GM23248 (cell line): ENCODE results near the gene LMAN2L. TPM values are rescaled to one million over a fixed set of nuclear protein-coding genes. Genes with fewer than 3 reads are reported as not detected.

Experiments used
- DNase-seq: peaks from one replicate; pipeline ENCODE4 v3.0.0-alpha.2; 2015
- H2AFZ ChIP-seq: fragments of 200-600 bp; sonication (generic); 2 replicates; pipeline ENCODE4 v1.6.1; 2016; ENCODE audit warnings: antibody characterized with exemption
- H3F3A ChIP-seq: fragments of 200-600 bp; sonication (generic); 2 replicates; pipeline ENCODE4 v1.6.1; 2016; ENCODE audit warnings: mild to moderate bottlenecking, antibody characterized with exemption, mixed run types; ENCODE audit not compliant: insufficient read depth
- H3K27ac ChIP-seq: fragments of 200-600 bp; sonication (generic); 2 replicates; pipeline ENCODE4 v1.5.1; 2016; ENCODE audit warnings: mild to moderate bottlenecking
- H3K27me3 ChIP-seq: fragments of 200-600 bp; sonication (generic); replicated peaks from 2 replicates; pipeline ENCODE4 v1.6.1; 2016; ENCODE audit warnings: mild to moderate bottlenecking; ENCODE audit not compliant: insufficient read depth
- H3K36me3 ChIP-seq: fragments of 200-600 bp; sonication (generic); 2 replicates; pipeline ENCODE4 v1.6.1; 2016; ENCODE audit warnings: low read depth, mild to moderate bottlenecking
- H3K4me1 ChIP-seq: fragments of 200-600 bp; sonication (generic); 2 replicates; pipeline ENCODE4 v1.6.1; 2016; ENCODE audit warnings: mild to moderate bottlenecking; ENCODE audit not compliant: insufficient read depth
- H3K4me2 ChIP-seq: fragments of 200-600 bp; sonication (generic); one replicate; pipeline ENCODE4 v1.6.1; 2016; ENCODE audit warnings: mild to moderate bottlenecking; ENCODE audit not compliant: unreplicated experiment
- H3K4me3 ChIP-seq: fragments of 200-600 bp; sonication (generic); 2 replicates; pipeline ENCODE4 v1.5.1; 2016; ENCODE audit warnings: mild to moderate bottlenecking
- H3K79me2 ChIP-seq: fragments of 200-600 bp; sonication (generic); 2 replicates; pipeline ENCODE4 v1.6.1; 2016; ENCODE audit warnings: mild to moderate bottlenecking; ENCODE audit not compliant: insufficient read depth
- H3K9ac ChIP-seq: fragments of 200-600 bp; sonication (generic); 2 replicates; pipeline ENCODE4 v1.6.1; 2016; ENCODE audit warnings: mild to moderate bottlenecking
- H3K9me2 ChIP-seq: fragments of 200-600 bp; sonication (generic); 2 replicates; pipeline ENCODE4 v1.6.1; 2016; ENCODE audit warnings: mixed run types, mild to moderate bottlenecking, moderate library complexity; ENCODE audit not compliant: insufficient read depth
- H3K9me3 ChIP-seq: fragments of 200-600 bp; sonication (generic); one replicate; pipeline ENCODE4 v1.6.1; 2017; ENCODE audit warnings: low read depth
- H4K20me1 ChIP-seq: fragments of 200-600 bp; sonication (generic); 2 replicates; pipeline ENCODE4 v1.6.0; 2016; ENCODE audit not compliant: insufficient read depth
- EZH2 ChIP-seq: fragments of 200-600 bp; sonication (generic); IDR thresholded peaks from 2 replicates; pipeline ENCODE4 v1.6.1; 2018; ENCODE audit warnings: antibody characterized with exemption, mild to moderate bottlenecking; ENCODE audit not compliant: insufficient read depth, poor library complexity, severe bottlenecking
- EZH2phosphoT487 ChIP-seq: fragments of 200-600 bp; sonication (generic); IDR thresholded peaks from 2 replicates; pipeline ENCODE4 v1.6.1; 2018; ENCODE audit warnings: antibody characterized with exemption, moderate library complexity, mild to moderate bottlenecking, low read depth; ENCODE audit not compliant: insufficient read depth
- WGBS, 2 experiments: methylation state at CpG; one replicate each; pipeline ENCODE4 v1.1.6; 2015 to 2017; ENCODE audit warnings: low lambda C conversion rate in 2 of 2, low coverage in 1 of 2; ENCODE audit errors: missing lambda C conversion rate in 2 of 2; 5-methylcytosine and 5-hydroxymethylcytosine counted together
- in situ Hi-C: fragments of 300-500 bp; cut with MboI; formaldehyde crosslinking; loops from 2 replicates; pipeline ENCODE4 v1.15.0; 2020
- polyA plus RNA-seq: library from polyadenylated mRNA; unstranded; fragments of >200 nt; fragmentation: Nextera tagmentation; extraction: Ambion mirVana; gene quantifications from 2 replicates; pipeline ENCODE4 v1.2.1, GENCODE V29; 2016
- total RNA-seq: library from RNA; depleted of rRNA; stranded (reverse); fragments of >200 nt; shearing (Covaris generic); gene quantifications from 2 replicates; pipeline ENCODE4 v1.2.3, GENCODE V29; 2014

The LMAN2L gene
- total and polyA plus RNA-seq, 2 experiments from 2014 or later: 22.3 to 24.6 TPM

DNA sequence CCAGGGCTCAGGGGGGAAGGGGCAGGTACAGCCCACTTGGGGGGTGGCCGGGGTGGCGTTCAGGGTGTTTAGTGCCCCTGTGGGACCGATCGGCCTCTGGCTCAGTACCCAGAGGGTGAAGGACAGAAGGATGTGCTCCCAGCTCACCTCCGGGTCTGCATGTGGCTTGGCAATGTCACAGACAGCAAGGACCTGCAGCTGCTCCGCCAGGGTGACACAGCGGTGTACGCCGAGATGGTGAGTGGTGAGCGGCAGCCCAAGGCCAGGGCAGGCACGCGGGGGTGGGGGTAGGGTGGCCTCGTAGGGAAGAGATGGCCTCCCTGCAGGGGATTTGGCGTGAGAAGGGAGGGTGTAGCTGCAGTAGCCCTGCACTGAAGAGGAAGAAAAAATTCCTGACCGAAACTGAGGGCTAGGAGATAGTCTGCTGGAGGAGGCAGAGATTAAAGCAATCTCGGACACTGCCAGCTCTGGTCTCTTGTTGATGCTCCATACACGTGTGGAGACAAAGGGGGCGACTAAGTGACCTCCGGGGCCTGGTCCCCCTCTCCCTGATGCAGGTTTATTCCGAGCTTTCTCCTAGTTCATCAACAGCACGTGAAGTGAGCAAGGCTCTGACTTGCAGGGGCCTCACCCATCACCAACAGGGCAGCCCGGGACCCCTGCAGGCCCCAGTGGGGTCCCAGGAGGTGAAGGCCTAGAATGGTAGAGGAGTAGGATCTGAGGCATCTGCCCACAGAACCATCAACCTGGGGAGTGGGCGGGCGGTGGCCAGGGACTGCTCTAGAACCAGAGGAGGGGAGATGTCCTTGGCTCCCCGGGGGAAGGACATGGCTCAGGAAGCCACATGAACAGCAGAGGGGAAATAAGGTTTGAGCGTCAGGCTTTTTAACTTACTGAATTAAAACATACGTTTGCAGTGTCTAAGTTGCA is 51.9 kb downstream of the LMAN2L start:
- H2AFZ ChIP-seq: no peak overlapping the region
- DNase-seq: no peak
- no peak overlapping the region for H3K4me2 ChIP-seq
- H3K27me3 ChIP-seq: no peaks in the 10 kb centered on the region
- no peaks in the 10 kb centered on the region for H3F3A ChIP-seq
- no peaks in the 10 kb centered on the region for H3K36me3 ChIP-seq
- in situ Hi-C loops: no loop called here
- H3K4me3 ChIP-seq: no peak overlapping the region
- no peak overlapping the region for H3K9ac ChIP-seq
- no peaks in the 10 kb centered on the region for H3K79me2 ChIP-seq
- no peak for TF ChIP-seq EZH2
- no peak for TF ChIP-seq EZH2phosphoT487
- no peak overlapping the region for H3K27ac ChIP-seq
- H3K9me2 ChIP-seq: no peaks in the 10 kb centered on the region
- 79 to 84% methylated on average over 24 to 27 of the region's 27 CpGs for WGBS, 2 experiments
- H3K9me3 ChIP-seq: no peaks in the 10 kb centered on the region
- no peaks in the 10 kb centered on the region for H3K4me1 ChIP-seq
- no peaks in the 10 kb centered on the region for H4K20me1 ChIP-seq

DNA sequence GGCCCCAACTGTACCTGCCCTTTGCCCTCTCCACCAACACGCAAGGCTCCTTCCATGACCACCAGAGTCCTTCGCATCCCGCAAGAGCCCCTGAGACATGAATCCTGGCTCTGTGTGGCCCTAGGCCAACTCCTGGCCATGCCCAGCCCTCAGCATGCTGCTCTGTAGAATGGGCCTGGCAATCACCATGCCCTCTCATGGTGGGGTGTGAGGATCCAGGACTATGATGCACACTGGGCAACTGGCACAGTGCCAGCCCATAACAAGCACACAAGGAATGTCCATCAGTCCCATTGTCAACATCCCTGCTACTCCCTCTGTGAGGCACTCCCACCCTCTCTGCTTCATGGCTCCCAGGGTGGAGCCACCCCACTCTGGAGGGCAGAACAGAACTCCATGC is 52.6 kb downstream of the LMAN2L start:
- H2AFZ ChIP-seq: no peak overlapping the region
- no peaks in the 10 kb centered on the region for H3K9me2 ChIP-seq
- no peak overlapping the region for H3K27ac ChIP-seq
- no peak for TF ChIP-seq EZH2phosphoT487
- TF ChIP-seq EZH2: no peak
- no peak overlapping the region for H3K4me2 ChIP-seq
- DNase-seq: no peak
- H3K9me3 ChIP-seq: no peaks in the 10 kb centered on the region
- no peaks in the 10 kb centered on the region for H3K79me2 ChIP-seq
- 98 to 99% methylated on average over 3 of the region's 3 CpGs for WGBS, 2 experiments
- no peaks in the 10 kb centered on the region for H3K27me3 ChIP-seq
- H3F3A ChIP-seq: no peaks in the 10 kb centered on the region
- H4K20me1 ChIP-seq: no peaks in the 10 kb centered on the region
- no peaks in the 10 kb centered on the region for H3K4me1 ChIP-seq
- no peaks in the 10 kb centered on the region for H3K36me3 ChIP-seq
- H3K9ac ChIP-seq: no peak overlapping the region
- in situ Hi-C loops: no loop called here
- no peak overlapping the region for H3K4me3 ChIP-seq

DNA sequence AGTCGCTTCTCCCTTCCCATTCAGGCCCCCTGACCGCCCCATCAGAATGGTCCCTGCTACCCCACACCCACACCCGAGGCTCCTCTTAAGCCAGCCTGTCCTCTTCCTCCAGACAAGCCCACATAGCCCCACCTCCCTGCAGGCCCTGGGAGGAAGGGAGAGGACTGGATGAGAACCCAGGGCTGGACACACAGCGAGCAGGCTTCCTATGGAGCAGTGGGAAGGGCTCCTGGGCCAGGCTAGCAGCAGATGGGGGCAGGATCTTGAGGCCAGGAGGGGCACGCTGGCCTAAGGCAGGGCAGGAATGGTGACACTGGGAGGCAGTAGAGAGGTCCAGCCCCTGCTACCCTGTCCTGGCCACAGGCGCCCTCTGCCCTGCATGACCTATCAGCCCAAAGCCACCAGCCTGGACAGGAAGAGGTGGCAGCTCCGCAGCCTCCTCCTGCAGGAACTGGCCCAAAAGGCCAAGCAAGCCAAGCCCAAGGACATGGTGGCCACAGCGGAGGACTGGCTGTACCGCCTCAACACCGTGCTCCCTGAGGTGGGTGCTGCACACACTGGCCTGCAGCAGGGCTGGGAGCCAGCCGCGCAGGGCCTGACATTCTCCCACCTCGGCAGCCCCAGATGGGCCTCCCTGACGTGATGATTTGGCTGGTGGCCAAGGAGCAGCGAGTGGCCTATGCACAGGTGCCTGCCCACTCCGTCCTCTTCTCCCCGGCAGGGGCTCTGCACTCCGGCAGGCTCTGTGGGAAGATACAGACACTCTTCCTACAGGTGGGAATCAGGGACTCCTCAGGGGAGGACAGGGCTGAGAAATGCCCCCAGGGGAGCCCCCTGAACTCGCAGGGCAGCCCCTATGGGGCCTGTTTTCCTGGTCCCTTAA is 54.0 kb downstream of the LMAN2L start:
- Histone ChIP-seq H3K9me2 (no peaks in the 10 kb centered on the region), H3K36me3 (no peaks in the 10 kb centered on the region), H3K79me2 (no peaks in the 10 kb centered on the region), H3F3A (no peaks in the 10 kb centered on the region), H4K20me1 (no peaks in the 10 kb centered on the region), H3K27ac (no peak overlapping the region), H3K27me3 (no peaks in the 10 kb centered on the region), H3K9ac (no peak overlapping the region), H3K4me2 (no peak overlapping the region), H3K9me3 (no peaks in the 10 kb centered on the region), H3K4me3 (no peak overlapping the region), H3K4me1 (no peaks in the 10 kb centered on the region), H2AFZ (no peak overlapping the region)
- no peak for DNase-seq
- WGBS, 2 experiments: 31 to 33% methylated on average over 17 to 19 of the region's 19 CpGs
- in situ Hi-C loops: no loop called here
- TF ChIP-seq EZH2 (no peak), EZH2phosphoT487 (no peak)

DNA sequence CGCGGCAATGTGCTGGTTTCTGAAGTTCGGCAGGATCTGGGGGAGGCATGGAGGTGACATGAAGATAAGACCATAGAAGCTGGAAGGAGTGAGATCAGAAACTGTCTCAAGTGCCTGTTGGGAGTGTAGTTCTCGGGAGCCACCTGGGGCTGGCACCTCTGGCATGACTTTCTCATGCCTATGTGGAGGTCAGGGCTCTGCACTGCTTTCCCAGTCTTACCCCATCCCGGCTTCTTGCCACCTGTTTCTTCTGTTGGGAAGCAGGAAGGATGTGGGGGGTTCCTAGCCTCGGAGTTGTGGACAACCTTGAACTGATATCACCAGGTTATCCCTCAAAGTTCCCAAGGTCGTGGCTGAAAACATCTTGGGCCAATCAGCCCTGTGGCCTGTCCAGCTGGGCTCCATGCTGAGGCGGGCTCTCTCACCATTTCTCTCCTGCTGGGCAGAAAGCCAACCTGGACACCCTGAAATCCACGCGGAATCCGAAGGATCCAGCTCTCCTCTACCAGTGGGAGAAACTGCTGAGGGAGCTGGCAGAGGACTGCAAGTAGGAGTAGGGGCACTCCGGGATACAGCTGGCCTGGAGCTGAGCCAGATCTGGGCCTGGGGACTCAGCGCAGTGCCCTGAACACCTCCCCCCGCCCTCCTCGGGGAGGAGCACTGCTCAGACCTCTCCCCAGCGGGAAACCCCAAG is 54.8 kb downstream of the LMAN2L start:
- no peaks in the 10 kb centered on the region for H3K4me1 ChIP-seq
- H3K27ac ChIP-seq: no peak overlapping the region
- TF ChIP-seq EZH2 (no peak), EZH2phosphoT487 (no peak)
- in situ Hi-C loops: no loop called here
- H3F3A ChIP-seq: no peaks in the 10 kb centered on the region
- H3K27me3 ChIP-seq: no peaks in the 10 kb centered on the region
- H3K79me2 ChIP-seq: no peaks in the 10 kb centered on the region
- no peak overlapping the region for H3K4me2 ChIP-seq
- no peaks in the 10 kb centered on the region for H3K36me3 ChIP-seq
- H3K9me2 ChIP-seq: no peaks in the 10 kb centered on the region
- H3K9me3 ChIP-seq: no peaks in the 10 kb centered on the region
- 48 to 50% methylated on average over 16 of the region's 16 CpGs for WGBS, 2 experiments
- no peak overlapping the region for H3K4me3 ChIP-seq
- H4K20me1 ChIP-seq: no peaks in the 10 kb centered on the region
- no peak for DNase-seq
- no peak overlapping the region for H2AFZ ChIP-seq
- H3K9ac ChIP-seq: no peak overlapping the region
